Measurements from ENCODE around the gene NBEAL2.

The NBEAL2 gene

GRCh38 chr3:46999516-47000197, 20.2 kb downstream of the NBEAL2 start:
- no peak for DNase-seq (ENCODE audit: low read depth in 2 of 2)

GRCh38 chr3:47000198-47000815, 20.8 kb downstream of the NBEAL2 start:
- DNase-seq (ENCODE audit: low read depth in 2 of 2), result no peak

- no peak for DNase-seq (ENCODE audit: low read depth in 2 of 2)
Measured at GRCh38 chr3:47000922-47001730, 21.7 kb downstream of the NBEAL2 start.

GRCh38 chr3:47001731-47002170, 22.3 kb downstream of the NBEAL2 start:
- DNase-seq (ENCODE audit: low read depth in 2 of 2), result no peak

- no peak for DNase-seq (ENCODE audit: low read depth in 2 of 2)
Measured at GRCh38 chr3:47002171-47003055, 22.9 kb downstream of the NBEAL2 start.

GRCh38 chr3:47003056-47003410, 23.6 kb downstream of the NBEAL2 start:
- no peak for DNase-seq (ENCODE audit: low read depth in 2 of 2)

- DNase-seq (ENCODE audit: low read depth in 2 of 2), result no peak
Measured at GRCh38 chr3:47003461-47004368, 24.2 kb downstream of the NBEAL2 start.

GRCh38 chr3:47004369-47005211, 25.1 kb downstream of the NBEAL2 start:
- DNase-seq (ENCODE audit: low read depth in 2 of 2), result no peak

GRCh38 chr3:47005212-47006144, 26.0 kb downstream of the NBEAL2 start:
- DNase-seq (ENCODE audit: low read depth in 2 of 2), result no peak

- no peak for DNase-seq (ENCODE audit: low read depth in 2 of 2)
Measured at GRCh38 chr3:47006145-47006651, 26.7 kb downstream of the NBEAL2 start.

GRCh38 chr3:47007001-47007400, 27.5 kb downstream of the NBEAL2 start:
- no peak for DNase-seq (ENCODE audit: low read depth in 2 of 2)

- DNase-seq (ENCODE audit: low read depth in 2 of 2), result no peak
Measured at GRCh38 chr3:47007482-47008233, 28.2 kb downstream of the NBEAL2 start.

- no peak for DNase-seq (ENCODE audit: low read depth in 2 of 2)
Measured at GRCh38 chr3:47008234-47008796, 28.8 kb downstream of the NBEAL2 start.

GRCh38 chr3:47008851-47009224, 29.4 kb downstream of the NBEAL2 start:
- DNase-seq (ENCODE audit: low read depth in 2 of 2), result no peak

GRCh38 chr3:47009225-47010110, 30.0 kb downstream of the NBEAL2 start:
- peak; percentile 81 to 85 for DNase-seq (ENCODE audit: low read depth in 2 of 2)

GRCh38 chr3:47010111-47010712, 30.7 kb downstream of the NBEAL2 start:
- no peak for DNase-seq (ENCODE audit: low read depth in 2 of 2)

All from fibroblast of skin of left biceps (primary cell).